LNCAP (cell line): ENCODE results near the gene NUAK1.

Source experiments
- CTCF ChIP-seq: fragments of 450-650 bp; IDR thresholded peaks from 2 replicates; pipeline ENCODE4 v1.5.1; 2017; ENCODE audit warnings: mild to moderate bottlenecking

NUAK1 gene

GRCh38 chr12:106097011-106097410, 41.7 kb downstream of the NUAK1 start:
- TF ChIP-seq CTCF, result no peak

GRCh38 chr12:106096376-106096775, 42.4 kb downstream of the NUAK1 start:
- no peak for TF ChIP-seq CTCF

GRCh38 chr12:106094304-106094703, 44.5 kb downstream of the NUAK1 start:
- no peak for TF ChIP-seq CTCF

- TF ChIP-seq CTCF, result no peak
Measured at GRCh38 chr12:106093246-106093645, 45.5 kb downstream of the NUAK1 start.

GRCh38 chr12:106091446-106091820, 47.3 kb downstream of the NUAK1 start:
- no peak for TF ChIP-seq CTCF

GRCh38 chr12:106090591-106091445, 47.9 kb downstream of the NUAK1 start:
- TF ChIP-seq CTCF, result no peak

GRCh38 chr12:106089935-106090334, 48.8 kb downstream of the NUAK1 start:
- TF ChIP-seq CTCF, result no peak
